CD4-positive, alpha-beta T cell treated with Interleukin-4 for 1 hour (primary cell): ENCODE measurements around the gene PYROXD2.
A peak's percentile ranks its signal among the peaks of the same experiment; 100 is the strongest.

Experiments used
- DNase-seq, 2 donors: peaks; one replicate each; pipeline ENCODE4 v3.0.0-alpha.2; 2020 to 2022

Gene PYROXD2

DNA sequence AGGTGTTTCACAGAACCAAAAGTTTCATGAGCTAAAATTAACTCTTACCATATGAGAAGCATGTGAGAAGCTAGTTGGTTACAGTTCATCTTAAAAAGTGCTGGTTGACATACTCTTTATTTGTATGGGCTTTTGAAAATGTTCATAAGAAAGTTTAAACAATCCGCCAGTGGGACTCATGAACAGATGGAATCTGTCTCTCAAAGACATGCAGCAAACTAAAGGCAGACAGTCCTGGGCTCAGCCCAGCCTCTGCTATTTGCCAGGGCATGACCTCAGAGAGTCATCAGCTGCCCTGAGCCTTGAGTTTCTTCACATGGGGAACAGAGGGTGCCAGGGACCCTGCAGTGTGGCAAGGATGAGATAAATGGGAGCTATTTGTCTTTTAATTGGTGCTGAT is 3.2 kb downstream of the PYROXD2 start:
- no peak for DNase-seq

DNA sequence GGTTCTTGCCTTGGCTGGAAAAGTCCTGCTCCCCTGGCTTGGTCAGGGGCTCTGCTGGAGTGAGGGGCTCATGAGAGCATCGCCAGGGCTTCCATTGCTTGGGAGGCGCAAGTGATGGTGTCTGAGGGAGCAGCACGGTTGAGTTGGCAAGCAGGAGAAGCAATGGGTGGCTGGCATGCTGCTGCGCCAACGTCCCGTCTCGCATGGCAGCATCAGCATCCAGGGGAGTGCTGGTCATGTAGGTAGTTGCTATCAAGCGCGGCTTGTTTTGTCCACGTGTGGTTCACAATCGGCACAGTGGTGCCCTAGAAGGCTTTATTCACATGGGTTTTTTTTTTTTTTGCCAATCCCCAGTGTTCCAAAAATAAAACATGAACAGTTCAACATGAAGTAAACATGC is 3.8 kb downstream of the PYROXD2 start:
- no peak for DNase-seq

DNA sequence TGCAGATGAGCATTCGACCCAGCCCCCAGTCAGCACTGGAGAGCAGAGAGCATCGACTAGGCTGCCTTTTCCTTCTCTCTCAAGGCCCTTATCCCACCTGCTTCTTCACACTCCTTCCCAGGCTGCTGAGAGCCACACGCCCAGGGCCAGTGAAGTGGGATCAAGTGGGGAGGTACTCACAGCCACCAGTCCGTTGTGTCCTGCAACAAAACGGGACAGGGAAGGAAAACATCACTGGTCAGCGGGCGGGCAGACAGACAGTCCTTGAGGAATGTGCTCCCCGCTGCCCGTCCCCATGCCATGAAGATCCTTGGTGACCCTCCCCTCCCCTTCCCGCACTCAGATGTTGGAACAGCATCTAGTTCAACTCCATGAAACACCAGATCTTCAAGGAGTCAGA is 4.2 kb downstream of the PYROXD2 start:
- no peak for DNase-seq

DNA sequence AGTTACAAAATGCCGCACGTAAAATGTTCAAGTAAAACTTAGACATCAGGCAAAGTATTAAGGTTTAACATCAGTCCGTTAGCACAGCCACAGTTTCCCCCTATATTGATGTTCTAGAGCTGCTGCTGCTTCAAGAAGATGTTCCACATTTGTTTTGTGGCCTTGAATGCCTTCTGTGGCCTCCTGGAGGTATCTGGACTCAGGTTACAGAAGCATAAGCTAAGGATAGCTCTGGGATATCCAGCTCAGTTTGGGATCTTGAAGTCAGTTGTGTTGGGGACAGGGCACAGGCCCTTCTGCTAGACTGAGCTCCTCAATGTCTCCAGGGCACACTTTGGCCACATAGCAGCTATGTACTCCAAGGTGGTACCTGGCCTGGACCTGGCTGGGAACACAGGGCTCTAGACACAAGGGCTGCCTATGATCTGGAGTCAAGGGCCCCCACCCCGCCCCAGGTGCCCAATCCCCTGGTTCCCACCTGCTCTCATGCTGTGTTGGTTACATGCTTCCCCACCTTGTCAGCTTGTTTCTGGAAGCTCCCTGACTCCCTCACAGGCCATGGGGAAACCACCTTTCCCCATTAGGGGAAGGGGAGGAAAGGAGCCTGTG is 4.7 kb downstream of the PYROXD2 start:
- no peak for DNase-seq

DNA sequence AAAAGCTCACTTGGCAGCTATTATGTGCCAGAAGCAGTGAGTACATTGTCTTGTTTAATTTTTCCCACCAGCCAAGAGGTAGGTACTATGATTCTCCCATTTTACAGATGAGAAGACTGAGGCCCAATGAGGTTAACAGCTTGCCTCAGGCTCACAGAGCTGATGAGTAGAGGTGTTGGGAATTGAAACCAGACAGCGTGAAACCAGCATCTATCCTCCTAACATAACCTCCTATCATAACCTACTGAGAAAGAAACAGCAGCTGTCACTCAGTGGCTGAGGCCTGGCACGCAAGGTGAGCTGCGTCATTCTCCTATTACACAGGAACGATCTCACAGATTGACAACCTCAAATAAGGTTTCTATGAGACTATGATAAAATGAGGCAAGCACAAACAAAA is 6.2 kb downstream of the PYROXD2 start:
- DNase-seq: no peak

DNA sequence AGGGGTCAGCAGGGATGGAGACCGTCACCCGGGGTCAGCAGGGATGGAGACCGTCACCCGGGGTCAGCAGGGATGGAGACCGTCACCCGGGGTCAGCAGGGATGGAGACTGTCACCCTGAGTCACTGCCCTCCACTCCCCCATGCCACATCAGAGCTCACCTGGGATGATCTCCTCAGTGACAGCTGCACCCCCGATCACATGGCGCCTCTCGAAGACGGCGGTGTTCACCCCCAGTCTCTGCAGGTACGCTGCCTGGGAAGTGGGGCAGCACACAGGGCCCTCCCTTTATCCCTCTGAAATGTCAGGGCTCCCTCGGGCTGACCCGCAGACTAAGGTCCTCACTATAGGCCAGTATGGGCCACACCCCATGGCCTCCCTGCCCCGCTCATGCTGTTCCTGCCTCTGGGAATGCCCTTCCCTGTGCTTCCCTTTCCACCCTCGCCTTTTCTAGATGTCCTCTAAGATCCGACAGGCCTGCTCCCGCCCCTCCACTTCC is 7.2 kb downstream of the PYROXD2 start:
- DNase-seq: no peak

DNA sequence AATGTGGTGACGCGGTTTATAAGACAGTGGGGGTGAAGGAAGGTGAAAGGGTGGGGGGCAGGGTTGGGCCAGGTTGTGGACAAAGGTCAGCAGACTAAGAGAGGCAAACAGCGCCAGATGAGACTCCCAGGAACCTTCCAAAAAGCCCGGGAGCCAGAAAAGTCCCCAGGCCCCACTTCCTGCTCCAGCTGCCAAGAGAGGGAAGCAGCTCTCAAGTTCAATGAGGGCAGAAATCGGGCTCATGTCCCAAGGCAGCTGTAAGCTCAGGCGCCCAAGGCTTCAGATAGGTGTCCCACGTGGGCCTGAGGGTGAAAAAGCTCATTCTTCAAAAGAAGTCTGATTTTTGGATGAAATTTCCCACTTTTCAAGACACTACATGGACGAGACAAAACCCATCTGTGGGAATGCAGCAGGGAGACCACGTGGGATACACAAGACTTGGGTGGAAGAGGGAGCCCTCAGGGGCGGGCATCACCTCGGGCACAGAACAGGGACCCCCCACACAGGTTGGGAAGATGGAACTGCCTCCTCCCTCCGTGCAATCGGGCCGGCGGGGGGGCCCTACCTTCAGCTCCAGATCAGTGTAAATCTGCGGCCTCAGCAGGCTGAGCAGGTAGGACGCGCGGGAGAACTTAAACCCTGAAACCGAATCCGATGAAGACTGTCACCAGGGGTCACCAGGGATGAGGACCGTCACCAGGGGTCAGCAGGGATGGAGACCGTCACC is 7.8 kb downstream of the PYROXD2 start:
- DNase-seq: no peak

DNA sequence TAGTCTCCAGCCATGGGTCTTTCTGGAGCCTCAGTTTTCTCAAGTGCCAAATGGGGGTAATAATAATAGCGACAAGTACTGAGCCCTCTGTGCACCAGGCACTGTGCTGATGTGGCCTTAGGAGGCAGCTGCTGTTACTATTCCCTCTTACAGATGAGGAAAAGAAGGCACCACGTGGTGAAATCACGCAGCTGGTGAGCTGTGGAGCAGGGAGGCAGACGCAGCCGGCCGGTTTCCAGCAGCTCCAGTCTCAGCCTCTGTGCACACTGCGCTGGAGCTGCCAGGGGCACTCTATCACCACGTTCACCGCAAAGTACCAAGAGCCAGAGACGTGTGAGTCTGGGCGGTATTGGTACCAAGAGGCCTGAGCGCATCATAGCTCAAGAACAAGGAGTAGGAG is 9.6 kb downstream of the PYROXD2 start:
- DNase-seq: no peak

DNA sequence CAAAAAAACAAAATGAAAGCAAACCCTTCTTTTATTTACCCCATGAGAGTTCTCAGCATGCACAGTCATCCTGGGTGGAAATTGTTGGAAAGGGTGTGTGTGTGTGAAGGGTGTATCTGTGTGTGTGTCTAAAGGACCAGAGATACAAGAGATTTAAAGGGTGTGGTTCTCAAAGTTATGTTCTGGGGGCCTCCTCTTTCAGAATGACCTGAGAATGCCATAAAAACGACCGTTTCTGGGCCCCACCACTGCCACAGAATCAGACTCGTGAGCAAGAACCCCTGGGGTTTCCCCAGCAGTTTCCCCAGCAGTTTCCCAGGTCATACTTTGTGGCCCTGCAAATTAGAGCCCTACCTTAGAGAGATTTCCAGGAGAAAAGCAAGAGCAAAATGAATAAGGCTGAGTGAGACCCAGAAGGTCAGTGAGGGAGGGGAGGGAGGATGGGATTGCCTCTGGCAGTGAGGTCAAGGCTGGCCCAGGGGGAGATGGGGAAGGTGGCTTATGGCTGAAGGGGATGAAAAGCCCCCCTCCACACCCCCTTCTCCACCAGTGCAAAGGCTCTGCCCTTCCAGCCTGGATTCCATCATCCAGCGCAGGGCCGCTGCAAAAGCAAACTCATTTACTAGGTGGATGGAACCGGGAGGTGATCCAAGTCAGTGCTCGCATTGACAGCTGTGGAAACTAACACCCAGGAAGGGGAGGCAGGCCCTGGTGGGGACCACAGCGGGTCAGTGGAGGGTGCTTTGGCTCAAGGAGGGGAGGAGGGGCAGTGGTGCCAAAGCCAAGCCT is 10.2 kb downstream of the PYROXD2 start:
- DNase-seq: no peak

DNA sequence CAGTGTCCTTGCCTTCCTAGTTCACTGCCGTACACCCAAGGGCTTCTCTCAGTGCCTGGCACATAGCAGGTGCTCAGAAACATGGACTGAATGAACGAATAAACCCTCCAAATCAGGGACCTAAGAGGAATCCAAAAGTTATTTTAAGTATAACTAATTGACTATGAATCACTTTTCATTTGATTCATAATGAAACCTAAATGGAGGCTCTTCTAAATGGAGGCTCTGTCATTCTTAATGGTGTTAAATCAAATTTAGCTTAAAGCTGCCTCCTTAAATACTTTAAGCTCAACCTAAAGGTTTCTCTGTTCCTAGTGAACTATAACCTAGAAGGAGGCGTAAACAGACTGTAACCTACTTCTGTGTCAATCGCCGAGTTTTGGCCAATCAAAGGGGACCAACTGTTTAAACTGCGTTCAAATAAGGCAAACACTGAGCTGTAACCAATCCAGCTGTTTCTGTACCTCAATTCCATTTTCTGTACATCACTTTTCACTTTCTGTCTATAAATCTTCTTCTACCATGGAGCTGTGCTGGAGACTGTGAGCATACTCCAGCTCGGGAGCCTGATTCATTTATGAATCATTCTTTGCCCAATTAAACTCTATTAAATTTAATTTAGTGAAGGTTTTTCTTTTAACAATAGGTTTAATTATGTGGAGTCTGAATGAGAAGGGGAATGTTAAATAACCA is 11.0 kb downstream of the PYROXD2 start:
- peak in 1 of 2 donors; percentile 11 for DNase-seq

DNA sequence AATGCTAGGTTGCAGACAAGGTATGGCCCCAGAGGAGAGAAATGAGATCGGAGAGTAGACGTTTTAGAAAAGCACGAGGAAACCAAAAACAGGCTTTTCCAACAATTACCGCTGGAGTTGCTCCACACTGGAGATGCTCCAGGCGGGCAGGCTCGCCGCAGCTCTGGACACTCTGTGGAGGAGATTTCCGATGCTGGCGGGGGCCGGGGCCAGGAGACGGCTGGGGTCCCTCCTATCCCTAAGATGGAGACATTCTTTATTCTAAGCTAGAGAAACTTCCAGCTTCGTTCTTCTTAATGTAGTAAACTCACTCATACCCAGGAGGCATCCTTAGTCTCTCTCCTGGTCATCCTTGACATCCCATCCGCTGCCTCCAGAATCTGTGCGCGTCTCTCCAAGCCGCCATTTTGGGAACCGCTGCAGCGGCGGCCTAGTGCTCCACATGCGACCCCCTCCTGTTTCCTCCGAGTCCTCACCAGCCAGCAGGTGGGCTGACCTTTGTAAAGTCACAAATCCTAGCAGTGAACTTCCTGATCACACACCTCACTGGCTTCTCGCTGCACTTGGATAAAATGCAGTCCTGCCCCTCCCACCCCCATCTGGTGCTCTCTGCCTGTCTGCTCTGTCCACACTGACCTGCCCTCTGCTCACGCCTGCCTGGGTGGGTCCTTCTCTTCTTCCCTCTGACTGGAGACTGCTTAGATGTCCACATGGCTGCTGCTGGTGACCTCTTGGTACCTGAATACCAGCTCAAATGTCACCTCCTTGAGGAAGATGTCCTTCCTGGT is 11.9 kb downstream of the PYROXD2 start:
- no peak for DNase-seq

DNA sequence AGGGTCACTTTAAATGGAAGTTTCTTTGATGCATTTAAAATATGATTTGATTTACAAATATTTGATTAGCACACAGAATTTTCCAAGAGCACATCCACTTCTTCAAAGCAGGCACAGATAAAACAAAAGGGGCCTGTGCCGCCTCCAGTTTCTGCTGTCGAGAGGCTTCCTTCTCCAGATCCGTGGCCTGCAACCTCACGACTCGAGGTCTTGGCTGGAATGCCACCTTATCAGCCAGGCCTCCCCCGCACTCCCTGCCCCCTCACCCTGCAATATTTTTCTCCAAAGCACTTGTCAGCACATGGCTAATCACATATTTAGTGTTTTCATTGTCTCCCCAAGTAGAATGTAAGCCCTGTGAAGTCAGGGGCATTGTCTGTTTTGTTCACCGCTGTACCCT is 12.5 kb downstream of the PYROXD2 start:
- no peak for DNase-seq

DNA sequence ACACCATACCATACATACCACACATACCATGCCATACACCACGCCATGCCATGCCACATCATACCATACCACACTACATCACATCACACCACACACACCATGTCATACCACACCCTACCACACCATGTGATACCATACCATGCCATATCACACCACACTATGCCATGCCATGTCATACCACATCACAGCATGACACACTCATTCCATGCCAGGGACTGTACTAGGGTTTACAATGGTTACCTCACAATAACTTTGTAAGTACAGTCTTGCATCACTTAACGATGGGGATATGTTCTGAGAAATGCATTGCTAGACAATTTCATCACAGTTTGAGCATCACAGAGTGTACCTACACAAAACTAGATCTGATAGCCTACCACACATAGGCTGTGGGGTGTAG is 14.5 kb downstream of the PYROXD2 start:
- DNase-seq: no peak

DNA sequence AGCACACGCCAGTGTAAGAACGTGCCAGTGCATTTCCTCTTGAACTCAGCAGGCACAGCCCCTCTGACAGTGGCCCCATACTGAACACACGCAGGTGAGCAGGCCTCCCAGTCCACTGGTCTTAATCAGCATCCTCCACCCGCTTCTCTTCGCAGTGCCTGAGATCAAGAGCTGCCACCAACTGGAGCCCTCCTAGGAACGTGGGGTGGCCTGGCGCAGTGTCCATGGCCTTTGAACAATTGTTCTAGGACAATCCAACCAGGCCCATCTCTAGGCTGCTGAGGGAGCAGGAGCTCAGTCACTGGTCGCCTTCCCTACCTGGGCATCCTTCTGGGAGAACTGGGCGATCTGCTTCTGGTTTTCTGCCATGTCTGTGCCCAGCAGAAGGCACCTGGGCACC is 15.2 kb downstream of the PYROXD2 start:
- DNase-seq: no peak

DNA sequence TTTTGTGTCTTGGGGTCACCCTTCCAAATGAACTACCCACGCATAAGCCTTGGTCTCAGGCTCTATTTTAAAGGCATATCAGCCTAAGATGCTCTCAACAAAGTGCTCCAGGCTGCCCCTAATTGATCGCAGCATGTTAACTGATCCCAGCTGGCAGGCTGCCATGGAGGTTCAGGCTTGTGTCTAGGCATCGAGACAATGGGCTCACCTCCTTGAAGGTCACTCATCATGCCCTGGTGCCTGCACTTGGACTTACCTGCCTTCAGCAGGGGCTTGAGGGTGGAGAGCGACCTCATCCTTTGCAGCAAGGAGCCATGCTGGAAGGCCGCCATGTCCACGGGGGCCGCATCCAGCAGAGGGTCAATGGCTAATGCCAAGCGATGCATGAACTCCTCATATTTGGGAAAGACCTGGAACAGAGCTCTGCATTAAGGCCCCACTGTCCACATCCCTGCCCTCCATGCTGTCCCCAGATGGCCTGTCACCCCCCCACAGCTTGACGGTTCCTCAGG is 17.8 kb downstream of the PYROXD2 start:
- DNase-seq: no peak

DNA sequence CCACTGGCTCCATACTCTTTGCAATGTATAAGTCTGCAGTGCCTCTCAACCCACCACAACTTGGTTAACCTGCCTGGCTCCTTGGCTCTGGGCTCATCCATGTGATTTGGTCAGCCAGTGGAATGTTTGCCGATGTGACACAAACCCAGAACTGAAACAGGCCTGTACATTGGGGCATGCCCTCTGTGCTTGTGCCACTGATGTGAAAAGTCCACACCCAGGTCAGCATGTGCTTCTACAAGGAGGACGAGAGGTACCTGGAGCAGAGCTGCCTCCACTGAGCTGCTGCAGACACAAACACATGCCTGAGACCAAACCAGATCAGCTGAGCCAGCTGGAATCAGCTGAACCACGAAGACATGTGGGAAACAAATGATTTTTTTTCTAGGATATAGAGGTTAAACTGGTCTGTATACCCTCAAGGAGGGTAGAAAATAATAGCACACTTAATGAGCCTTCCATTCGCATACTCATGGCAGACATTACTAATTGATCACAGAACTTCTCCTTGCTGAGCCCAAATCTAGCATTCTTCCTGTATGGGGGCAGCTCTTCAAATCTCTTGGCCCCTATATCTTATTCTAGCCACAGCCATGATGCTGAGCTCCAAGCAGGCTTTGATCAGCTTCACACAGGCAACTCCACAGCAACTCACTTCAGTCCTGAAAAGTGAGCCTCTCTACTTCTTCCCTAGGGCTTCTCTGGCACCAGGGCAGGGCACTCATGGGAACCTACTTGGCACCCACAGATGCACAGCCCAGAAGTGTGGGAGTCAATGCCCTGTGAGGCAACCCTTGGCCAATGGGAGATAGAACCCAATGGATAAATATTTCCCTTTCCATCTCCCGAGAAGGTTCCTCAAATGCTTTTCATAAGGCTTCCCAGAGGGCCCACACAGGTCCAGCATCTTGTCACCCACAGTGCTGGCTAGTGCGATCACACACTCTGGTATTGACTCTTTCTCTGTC is 18.6 kb downstream of the PYROXD2 start:
- DNase-seq: no peak

DNA sequence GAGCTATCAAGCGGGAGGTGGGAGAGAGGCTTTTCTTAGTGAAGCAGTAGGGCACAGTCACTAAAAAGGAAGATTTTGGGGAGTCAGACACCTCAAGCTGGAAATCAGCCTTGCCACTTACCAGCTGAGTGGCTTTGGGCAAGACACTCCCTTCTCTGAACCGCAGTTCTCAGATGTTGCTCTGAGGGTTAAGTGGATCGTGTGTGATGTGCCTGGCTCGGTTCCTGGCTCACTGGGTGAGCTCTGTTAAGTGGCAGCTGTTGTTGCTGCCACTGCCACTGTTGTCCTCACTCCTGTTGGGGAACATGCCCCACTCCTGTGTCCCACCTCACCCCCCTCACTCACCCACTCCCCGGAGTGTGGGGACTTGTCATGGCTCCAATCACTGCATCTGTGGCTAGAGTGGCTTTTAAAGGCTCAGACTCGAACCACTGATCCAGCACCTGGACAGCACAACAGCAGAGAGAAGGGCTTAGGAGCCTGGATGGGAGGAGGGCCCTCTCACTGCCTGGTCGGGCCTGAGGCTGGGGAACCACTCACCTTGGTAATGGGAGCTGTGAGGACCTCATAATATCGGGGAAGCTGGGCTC is 20.0 kb downstream of the PYROXD2 start:
- DNase-seq: no peak

DNA sequence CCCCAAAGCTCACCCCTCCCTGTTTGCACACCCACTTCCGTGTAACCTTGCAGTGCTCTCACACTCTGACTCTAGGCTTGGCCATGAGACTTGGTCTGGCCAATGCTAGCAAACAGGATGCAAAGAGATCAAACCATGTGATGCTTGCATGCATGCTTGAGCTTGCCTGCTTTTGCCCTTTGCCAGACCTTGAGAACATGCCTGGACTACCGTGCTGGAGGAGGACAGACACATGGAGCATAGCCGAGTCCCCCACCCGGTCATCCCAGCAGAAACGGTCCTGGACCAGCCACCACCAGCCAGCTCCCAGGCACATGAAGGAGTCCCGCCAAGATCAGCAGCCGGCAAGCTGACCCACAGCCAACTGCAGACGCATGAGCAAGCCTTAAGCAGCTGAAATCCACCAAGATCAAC is 23.4 kb downstream of the PYROXD2 start:
- DNase-seq: peak in 1 of 2 donors; percentile 28

DNA sequence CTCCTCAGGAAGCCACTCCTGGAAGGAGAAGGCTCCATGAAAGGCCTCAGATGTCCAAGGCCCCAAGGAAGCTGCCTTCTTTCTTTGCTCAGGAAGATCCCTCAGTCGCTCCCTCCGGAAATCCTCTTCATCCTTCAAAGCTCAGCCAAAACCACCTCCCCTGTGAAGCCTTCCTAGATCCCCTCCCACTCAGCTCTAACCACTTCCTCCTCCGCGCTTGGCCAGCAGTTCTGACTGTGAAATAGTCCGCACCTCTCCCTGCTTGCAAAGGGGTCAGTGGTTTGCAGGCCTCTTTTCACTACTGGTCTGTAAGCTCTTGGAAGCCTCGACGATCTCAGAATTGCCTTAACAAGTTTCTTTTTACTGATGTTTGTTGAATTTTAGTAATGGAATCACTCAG is 23.9 kb downstream of the PYROXD2 start:
- peak; percentile 19 to 24 for DNase-seq

DNA sequence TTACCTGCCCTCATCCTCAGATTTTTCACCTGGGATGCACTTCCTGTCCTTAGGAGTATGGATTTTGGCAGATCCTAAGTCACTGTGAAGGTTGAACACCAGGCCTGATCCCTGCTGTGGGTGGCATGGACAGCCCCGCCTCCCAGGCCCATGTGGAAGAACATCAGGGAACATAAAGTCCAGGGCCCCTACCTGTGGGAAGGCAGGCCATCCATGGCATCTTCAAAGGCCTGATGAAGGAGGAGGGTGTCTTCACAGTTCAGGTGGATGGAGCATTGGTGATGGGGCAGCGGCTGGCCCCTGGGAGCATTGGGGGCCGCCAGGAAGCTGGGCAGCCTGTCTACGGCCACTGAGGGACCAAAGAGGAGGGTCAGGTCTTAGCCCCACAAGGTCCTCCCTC is 24.6 kb downstream of the PYROXD2 start:
- DNase-seq: no peak

DNA sequence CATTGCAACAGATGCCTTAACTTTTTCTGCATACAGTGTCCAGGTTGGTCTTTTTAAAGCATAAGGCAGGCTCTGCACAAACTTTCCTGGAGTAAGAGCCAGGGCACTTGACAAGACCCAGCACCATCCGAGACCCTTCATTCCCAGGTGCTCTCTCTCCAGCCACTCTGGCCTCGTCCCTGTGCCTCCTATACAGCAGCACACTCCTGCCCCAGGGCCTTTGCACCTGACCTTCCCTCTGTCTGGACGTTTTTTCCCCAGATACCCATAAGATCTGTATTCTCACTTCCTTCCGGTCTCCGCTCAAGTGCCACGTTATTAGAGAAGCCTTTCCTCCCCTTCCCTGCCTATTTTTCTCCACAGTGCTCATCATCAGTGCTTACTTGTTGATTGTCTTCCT is 25.6 kb downstream of the PYROXD2 start:
- no peak for DNase-seq
